HG03097 (cell line): ENCODE data around the gene ITGA1.
"Not testable (repeated sequence)": the region's sequence is repeated elsewhere in the genome, so short reads cannot be mapped to it uniquely, and the experiment has no call there.

Source experiments
- ATAC-seq: cut with Tn5 transposase; IDR thresholded peaks from one replicate; pipeline ENCODE4 v1.9.1; 2021; ENCODE audit not compliant: unreplicated experiment, low FRiP score

ITGA1 gene

GRCh38 chr5:52787600-52788504, at the start of gene ITGA1, which contains the start of gene PELO:
ITGA1 (plus strand) TSS chr5:52787916; CDS start chr5:52788354, 438 bp downstream.
PELO (plus strand) TSS chr5:52787916; CDS start chr5:52800395, 12,479 bp downstream.
- ATAC-seq, result peak; percentile 76

- ATAC-seq, result peak; percentile 80
These were observed 49.6 kb upstream of the ITGA1 start for GRCh38 chr5:52738095-52738506.

GRCh38 chr5:52740007-52740406, 47.7 kb upstream of the ITGA1 start:
- no peak for ATAC-seq

GRCh38 chr5:52743012-52743411, 44.7 kb upstream of the ITGA1 start:
- no peak for ATAC-seq

- no peak for ATAC-seq
These were observed 44.2 kb upstream of the ITGA1 start for GRCh38 chr5:52743529-52743928.

- ATAC-seq, result peak; percentile 74
These were observed 43.7 kb upstream of the ITGA1 start for GRCh38 chr5:52743970-52744369.

- ATAC-seq, result not testable (repeated sequence)
These were observed 42.8 kb upstream of the ITGA1 start for GRCh38 chr5:52744867-52745458.

- ATAC-seq, result no peak
These were observed 41.2 kb upstream of the ITGA1 start for GRCh38 chr5:52746539-52746938.

GRCh38 chr5:52748590-52748989, 39.1 kb upstream of the ITGA1 start:
- ATAC-seq, result no peak

- ATAC-seq, result no peak
These were observed 38.0 kb upstream of the ITGA1 start for GRCh38 chr5:52749666-52750065.

- ATAC-seq, result no peak
These were observed 36.6 kb upstream of the ITGA1 start for GRCh38 chr5:52751137-52751536.

- ATAC-seq, result no peak
These were observed 33.7 kb upstream of the ITGA1 start for GRCh38 chr5:52754051-52754450.

GRCh38 chr5:52757527-52757926, 30.2 kb upstream of the ITGA1 start:
- ATAC-seq, result no peak

GRCh38 chr5:52758014-52758413, 29.7 kb upstream of the ITGA1 start:
- no peak for ATAC-seq

GRCh38 chr5:52759331-52759730, 28.4 kb upstream of the ITGA1 start:
- ATAC-seq, result no peak

- ATAC-seq, result no peak
These were observed 26.9 kb upstream of the ITGA1 start for GRCh38 chr5:52760695-52761366.

GRCh38 chr5:52767217-52767743, 20.4 kb upstream of the ITGA1 start:
- ATAC-seq, result no peak

- peak; percentile 36 for ATAC-seq
These were observed 19.8 kb upstream of the ITGA1 start for GRCh38 chr5:52767766-52768480.

GRCh38 chr5:52769061-52769460, 18.7 kb upstream of the ITGA1 start:
- ATAC-seq, result no peak

- no peak for ATAC-seq
These were observed 17.3 kb upstream of the ITGA1 start for GRCh38 chr5:52770287-52770939.
